SK-N-SH (cell line): ENCODE measurements around the gene RAPGEF3. TPM values are rescaled to one million over a fixed set of nuclear protein-coding genes. Genes with fewer than 3 reads are reported as not detected.

Source experiments
- CTCF ChIA-PET: fragments of 300-600, 350-600 bp; formaldehyde crosslinking; extraction: SDS; loops from one replicate; lab custom pipeline; 2021; lab: Yijun Ruan, JAX
- POLR2A ChIA-PET: fragments of 350-600 bp; sonication (Branson Sonifier 250); formaldehyde crosslinking; extraction: SDS; loops from one replicate; lab custom pipeline; 2020; ENCODE audit warnings: antibody characterized with exemption, inconsistent platforms; lab: Yijun Ruan, JAX
- DNase-seq: peaks from one replicate; pipeline ENCODE4 v3.0.0; 2012
- H2AFZ ChIP-seq: fragments of 200-600 bp; sonication (generic); 2 replicates; pipeline ENCODE4 v1.8.1; 2016; ENCODE audit warnings: antibody characterized with exemption, mild to moderate bottlenecking, low read depth
- H3F3A ChIP-seq: fragments of 200-600 bp; sonication (generic); replicated peaks from 2 replicates; pipeline ENCODE3; 2016; ENCODE audit warnings: antibody characterized with exemption, mild to moderate bottlenecking; ENCODE audit not compliant: insufficient read depth
- H3K27ac ChIP-seq, 2 experiments: fragments of 200-500 bp in 1 of 2; fragments of 200-600 bp in 1 of 2; sonication (Bioruptor generic) in 1 of 2; sonication (generic), shearing (Covaris generic) in 1 of 2; 2 replicates each; pipeline versions ENCODE4 v1.5.1 to v1.6.1; 2014 to 2016; ENCODE audit warnings: low read depth in 2 of 2, inconsistent platforms in 1 of 2, low read length in 1 of 2, mild to moderate bottlenecking in 1 of 2, mixed read lengths in 1 of 2
- H3K27me3 ChIP-seq: fragments of 200-600 bp; sonication (generic), shearing (Covaris generic); 2 replicates; pipeline ENCODE4 v1.6.1; 2016; ENCODE audit warnings: mixed run types; ENCODE audit not compliant: insufficient read depth
- H3K36me3 ChIP-seq, 2 experiments: fragments of 200-500 bp in 1 of 2; fragments of 200-600 bp in 1 of 2; sonication (Bioruptor generic) in 1 of 2; sonication (generic) in 1 of 2; replicated peaks in 1 of 2; 2 replicates each; pipeline versions ENCODE3 to v1.5.1; 2014 to 2016; ENCODE audit warnings: low read length in 1 of 2, mild to moderate bottlenecking in 1 of 2; ENCODE audit not compliant: insufficient read depth in 2 of 2, control insufficient read depth in 1 of 2
- H3K4me1 ChIP-seq, 2 experiments: fragments of 200-500 bp in 1 of 2; fragments of 200-600 bp in 1 of 2; sonication (Bioruptor generic) in 1 of 2; sonication (generic), shearing (Covaris generic) in 1 of 2; 2 replicates each; pipeline versions ENCODE4 v1.5.1 to v1.6.1; 2014 to 2016; ENCODE audit warnings: low read depth in 1 of 2, low read length in 1 of 2, mixed run types in 1 of 2; ENCODE audit not compliant: insufficient read depth in 2 of 2, control insufficient read depth in 1 of 2
- H3K4me2 ChIP-seq: fragments of 200-600 bp; sonication (generic), shearing (Covaris generic); 2 replicates; pipeline ENCODE4 v1.6.1; 2017; ENCODE audit warnings: mixed run types
- H3K4me3 ChIP-seq, 2 experiments: fragments of 200-500 bp in 1 of 2; fragments of 200-600 bp in 1 of 2; sonication (Bioruptor generic) in 1 of 2; sonication (generic), shearing (Covaris generic) in 1 of 2; 2 replicates each; pipeline versions ENCODE4 v1.5.1 to v1.8.1; 2014 to 2016; ENCODE audit warnings: low read depth in 2 of 2, inconsistent platforms in 1 of 2, low read length in 1 of 2, mild to moderate bottlenecking in 1 of 2, mixed read lengths in 1 of 2, moderate library complexity in 1 of 2
- H3K79me2 ChIP-seq: fragments of 200-600 bp; sonication (generic); 2 replicates; pipeline ENCODE4 v1.8.1; 2017; ENCODE audit warnings: mild to moderate bottlenecking; ENCODE audit not compliant: insufficient read depth
- H3K9ac ChIP-seq: fragments of 200-600 bp; sonication (generic); 2 replicates; pipeline ENCODE4 v1.6.1; 2017; ENCODE audit warnings: mixed run types
- H3K9me2 ChIP-seq: fragments of 200-600 bp; sonication (generic); 2 replicates; pipeline ENCODE4 v1.6.1; 2017; ENCODE audit warnings: mixed run types
- H3K9me3 ChIP-seq: fragments of 200-600 bp; sonication (generic); 2 replicates; pipeline ENCODE4 v1.6.1; 2017; ENCODE audit warnings: mixed run types, mild to moderate bottlenecking, moderate library complexity
- H4K20me1 ChIP-seq: fragments of 200-600 bp; sonication (generic); 2 replicates; pipeline ENCODE4 v1.6.1; 2017; ENCODE audit warnings: mild to moderate bottlenecking, mixed run types; ENCODE audit not compliant: insufficient read depth
- EP300 ChIP-seq, 2 experiments: IDR thresholded peaks; 2 replicates each; pipeline versions ENCODE4 v1.4.0 to v1.6.1; 2012; ENCODE audit warnings: borderline replicate concordance in 1 of 2, low read depth in 1 of 2, low read length in 1 of 2
- FOXJ3 ChIP-seq: sonication (generic); formaldehyde crosslinking; IDR thresholded peaks from 2 replicates; pipeline ENCODE4 v1.5.1; 2020; ENCODE audit warnings: mild to moderate bottlenecking, missing genetic modification reagents
- MEF2A ChIP-seq: IDR thresholded peaks from 2 replicates; pipeline ENCODE4 v1.4.0; 2012; ENCODE audit warnings: low read depth, borderline replicate concordance
- MXI1 ChIP-seq: IDR thresholded peaks from 2 replicates; pipeline ENCODE4 v1.6.1; 2012; ENCODE audit warnings: mild to moderate bottlenecking, low read depth, low read length, improper control_type of control experiment
- NFIC ChIP-seq: IDR thresholded peaks from 2 replicates; pipeline ENCODE4 v1.4.0; 2012; ENCODE audit warnings: borderline replicate concordance
- POLR2AphosphoS5 ChIP-seq: IDR thresholded peaks from 2 replicates; pipeline ENCODE4 v1.6.1; 2012; ENCODE audit warnings: low read depth, low read length
- RCOR1 ChIP-seq: fragments of 150-350 bp; IDR thresholded peaks from 2 replicates; pipeline ENCODE4 v1.6.1; 2017; ENCODE audit warnings: antibody characterized with exemption, low read length
- RFX5 ChIP-seq: IDR thresholded peaks from 2 replicates; pipeline ENCODE4 v1.6.1; 2012; ENCODE audit warnings: mild to moderate bottlenecking, improper control_type of control experiment, low read length
- SIN3A ChIP-seq: IDR thresholded peaks from 2 replicates; pipeline ENCODE4 v1.6.1; 2012; ENCODE audit warnings: low read depth, mild to moderate bottlenecking, low read length, moderate library complexity, borderline replicate concordance
- TCF12 ChIP-seq: IDR thresholded peaks from 2 replicates; pipeline ENCODE4 v1.4.0; 2012
- TEAD4 ChIP-seq: IDR thresholded peaks from 2 replicates; pipeline ENCODE4 v1.4.0; 2012; ENCODE audit warnings: mild to moderate bottlenecking, borderline replicate concordance; ENCODE audit not compliant: insufficient read depth
- YY1 ChIP-seq: IDR thresholded peaks from 2 replicates; pipeline ENCODE4 v1.4.0; 2012; ENCODE audit warnings: low read depth, mild to moderate bottlenecking
- WGBS: methylation state at CpG from one replicate; pipeline ENCODE4 v1.1.6; 2017; ENCODE audit warnings: low lambda C conversion rate; 5-methylcytosine and 5-hydroxymethylcytosine counted together
- polyA plus RNA-seq, 3 experiments: library from polyadenylated mRNA; depleted of rRNA; stranded (reverse); fragments of >200 nt; gene quantifications; 2 replicates each; pipeline ENCODE4 v1.2.3, GENCODE V29; 2012
- TF ChIP-seq, protein P1 (sequence below): IDR thresholded peaks from 2 replicates; pipeline ENCODE4 v1.6.1; 2012; ENCODE audit warnings: mild to moderate bottlenecking, low read depth, low read length, moderate library complexity
- TF ChIP-seq, protein P2 (sequence below): IDR thresholded peaks from 2 replicates; pipeline ENCODE4 v1.4.0; 2012; ENCODE audit warnings: low read depth
- TF ChIP-seq, protein P3 (sequence below): fragments of 150-350 bp; IDR thresholded peaks from 2 replicates; pipeline ENCODE4 v1.6.1; 2017; ENCODE audit warnings: antibody characterized with exemption, low read length, low read depth, borderline replicate concordance

Gene RAPGEF3
- polyA plus RNA-seq, 1 of the 3 experiments (the other 2 are of a cell fraction) = 0.90 TPM

DNA sequence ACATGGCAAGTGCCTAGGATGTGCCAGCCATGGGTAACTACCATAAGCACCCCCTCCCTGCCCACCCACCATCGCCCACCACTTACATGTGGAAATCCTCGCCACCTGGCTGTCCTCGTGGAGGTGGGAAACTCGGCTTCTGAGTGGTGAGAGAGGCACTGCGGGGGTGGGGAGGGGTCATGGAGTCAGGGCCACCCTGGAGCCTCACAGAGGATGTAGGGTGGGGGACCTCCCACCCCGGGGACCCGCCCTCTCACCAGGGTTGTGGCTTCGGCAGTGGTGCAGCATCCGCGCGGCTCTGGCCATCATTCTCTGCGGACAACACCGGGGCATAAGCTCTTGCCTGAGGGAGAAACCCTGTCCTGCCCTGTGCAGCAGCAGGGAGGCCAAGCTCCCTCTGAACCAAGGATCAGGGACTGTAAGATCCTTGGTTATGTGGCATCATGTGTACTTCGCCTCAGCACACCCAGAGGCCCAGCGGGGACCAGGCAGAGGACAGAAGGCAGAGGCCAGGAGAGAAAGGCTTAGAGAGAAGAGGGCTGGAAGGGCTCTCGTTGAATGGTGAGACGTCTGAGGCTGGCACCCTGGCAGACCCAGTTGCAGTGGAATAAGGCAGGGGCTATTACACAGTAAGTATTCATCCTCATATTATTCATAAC lies 20.6 kb downstream of the RAPGEF3 start:
- H3K79me2 ChIP-seq = no peaks in the 10 kb centered on the region
- H3K9me3 ChIP-seq = no peaks in the 10 kb centered on the region
- POLR2A ChIA-PET = interaction anchor here (1.5 to 2.1 kb wide), 4 partner anchors 21 to 40 kb away, joined by 5 to 7 read pairs (median 6); partner anchors contain the start of gene RAPGEF3
- peak; percentile 40 for DNase-seq
- WGBS = 85% methylated on average over 15 of the region's 17 CpGs
- H4K20me1 ChIP-seq = no peaks in the 10 kb centered on the region
- peaks cover 20 to 61% of the 10 kb centered on the region in 2 experiments; a peak in 3 of 4 replicates for H3K4me1 ChIP-seq
- no peaks in the 10 kb centered on the region for H3K9me2 ChIP-seq
- H3F3A ChIP-seq = no peaks in the 10 kb centered on the region
- TF ChIP-seq, protein P1, sequence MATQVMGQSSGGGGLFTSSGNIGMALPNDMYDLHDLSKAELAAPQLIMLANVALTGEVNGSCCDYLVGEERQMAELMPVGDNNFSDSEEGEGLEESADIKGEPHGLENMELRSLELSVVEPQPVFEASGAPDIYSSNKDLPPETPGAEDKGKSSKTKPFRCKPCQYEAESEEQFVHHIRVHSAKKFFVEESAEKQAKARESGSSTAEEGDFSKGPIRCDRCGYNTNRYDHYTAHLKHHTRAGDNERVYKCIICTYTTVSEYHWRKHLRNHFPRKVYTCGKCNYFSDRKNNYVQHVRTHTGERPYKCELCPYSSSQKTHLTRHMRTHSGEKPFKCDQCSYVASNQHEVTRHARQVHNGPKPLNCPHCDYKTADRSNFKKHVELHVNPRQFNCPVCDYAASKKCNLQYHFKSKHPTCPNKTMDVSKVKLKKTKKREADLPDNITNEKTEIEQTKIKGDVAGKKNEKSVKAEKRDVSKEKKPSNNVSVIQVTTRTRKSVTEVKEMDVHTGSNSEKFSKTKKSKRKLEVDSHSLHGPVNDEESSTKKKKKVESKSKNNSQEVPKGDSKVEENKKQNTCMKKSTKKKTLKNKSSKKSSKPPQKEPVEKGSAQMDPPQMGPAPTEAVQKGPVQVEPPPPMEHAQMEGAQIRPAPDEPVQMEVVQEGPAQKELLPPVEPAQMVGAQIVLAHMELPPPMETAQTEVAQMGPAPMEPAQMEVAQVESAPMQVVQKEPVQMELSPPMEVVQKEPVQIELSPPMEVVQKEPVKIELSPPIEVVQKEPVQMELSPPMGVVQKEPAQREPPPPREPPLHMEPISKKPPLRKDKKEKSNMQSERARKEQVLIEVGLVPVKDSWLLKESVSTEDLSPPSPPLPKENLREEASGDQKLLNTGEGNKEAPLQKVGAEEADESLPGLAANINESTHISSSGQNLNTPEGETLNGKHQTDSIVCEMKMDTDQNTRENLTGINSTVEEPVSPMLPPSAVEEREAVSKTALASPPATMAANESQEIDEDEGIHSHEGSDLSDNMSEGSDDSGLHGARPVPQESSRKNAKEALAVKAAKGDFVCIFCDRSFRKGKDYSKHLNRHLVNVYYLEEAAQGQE = no peak
- no peak for TF ChIP-seq MXI1
- TF ChIP-seq, protein P2, sequence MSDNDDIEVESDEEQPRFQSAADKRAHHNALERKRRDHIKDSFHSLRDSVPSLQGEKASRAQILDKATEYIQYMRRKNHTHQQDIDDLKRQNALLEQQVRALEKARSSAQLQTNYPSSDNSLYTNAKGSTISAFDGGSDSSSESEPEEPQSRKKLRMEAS = no peak
- no peak for TF ChIP-seq YY1
- TF ChIP-seq POLR2AphosphoS5 = no peak
- TF ChIP-seq NFIC = no peak
- TF ChIP-seq SIN3A = no peak
- TF ChIP-seq FOXJ3 = no peak
- TF ChIP-seq, all 33 proteins: peak for 0
- no peaks in the 10 kb centered on the region for H3K27me3 ChIP-seq
- H3K27ac ChIP-seq = peak overlapping the region in 1 of 2 experiments; percentile 94; a peak in 2 of 4 replicates
- CTCF ChIA-PET = interaction anchor here (3.2 to 43.0 kb wide), 4 partner anchors 19 to 101 kb away, joined by 20 to 1294 read pairs (median 240); partner anchors contain the start of genes RAPGEF3 and SLC48A1
- no peaks in the 10 kb centered on the region for H3K36me3 ChIP-seq
- no peak overlapping the region for H3K4me3 ChIP-seq
- H3K4me2 ChIP-seq = no peak overlapping the region
- H2AFZ ChIP-seq = no peak overlapping the region
- no peak overlapping the region for H3K9ac ChIP-seq

DNA sequence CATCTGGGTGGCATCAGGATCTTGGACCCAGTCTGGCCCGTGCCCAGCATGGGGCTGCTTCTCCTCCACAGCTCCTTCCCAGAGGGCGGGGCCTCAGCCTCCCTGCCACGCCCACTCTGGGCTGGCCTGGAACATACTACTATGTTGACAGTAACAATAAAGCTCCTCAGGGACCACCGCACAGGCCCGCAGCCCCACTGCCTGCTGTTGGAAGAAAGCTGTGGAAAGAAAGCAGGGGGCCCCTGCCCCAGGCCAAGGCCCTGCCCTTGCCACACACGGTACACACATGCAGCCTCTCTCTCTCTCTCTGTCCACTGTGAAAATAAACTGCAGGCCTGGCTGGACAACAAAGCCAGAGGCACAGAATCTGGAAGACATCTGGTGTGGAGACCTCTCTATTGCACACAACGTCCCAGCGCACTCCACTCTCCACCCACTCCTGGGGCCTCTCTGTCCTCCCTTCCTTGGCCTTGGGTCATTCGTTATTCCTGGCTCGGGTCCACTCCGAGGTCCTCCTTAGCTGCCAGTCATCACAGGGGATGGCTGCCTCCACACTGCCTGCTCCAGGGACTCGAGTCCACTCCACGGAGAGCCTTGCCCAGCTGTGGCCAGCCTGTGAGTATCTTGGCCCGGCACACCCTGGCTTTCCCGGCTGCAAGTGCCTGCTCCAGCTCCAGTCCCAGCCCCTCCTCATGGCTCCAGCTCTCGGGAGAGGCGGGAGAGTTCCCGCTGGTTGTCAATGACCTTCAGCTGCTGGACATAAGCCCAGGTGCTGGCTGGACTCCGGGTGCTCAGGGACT lies 21.6 kb downstream of the RAPGEF3 start:
- no peaks in the 10 kb centered on the region for H4K20me1 ChIP-seq
- H3K79me2 ChIP-seq = no peaks in the 10 kb centered on the region
- peak overlapping the region; percentile 57; the same call in 1 of the 2 replicates for H3K4me2 ChIP-seq
- peak overlapping the region; percentile 53 for H2AFZ ChIP-seq
- H3K27ac ChIP-seq = peak overlapping the region; percentile 18 to 94; a peak in 3 of 4 replicates
- ChIA-PET POLR2A (interaction anchor here (1.0 to 2.1 kb wide), 11 partner anchors 9 to 92 kb away, joined by 3 to 10 read pairs (median 5); partner anchors contain the start of gene RAPGEF3), CTCF (interaction anchor here (0.7 to 43.0 kb wide), 11 partner anchors 9 to 453 kb away, joined by 3 to 1294 read pairs (median 4); partner anchors contain the start of genes ENDOU, RAPGEF3, RPAP3 and SLC48A1)
- no peaks in the 10 kb centered on the region for H3K27me3 ChIP-seq
- H3K9me3 ChIP-seq = no peaks in the 10 kb centered on the region
- H3K9me2 ChIP-seq = no peaks in the 10 kb centered on the region
- peak; percentile 84 for DNase-seq
- no peaks in the 10 kb centered on the region for H3K36me3 ChIP-seq
- H3K4me3 ChIP-seq = no peak overlapping the region; a peak in 1 of 4 replicates
- peaks cover 20 to 60% of the 10 kb centered on the region in 2 experiments; a peak in 3 of 4 replicates for H3K4me1 ChIP-seq
- 51% methylated on average over 14 of the region's 19 CpGs for WGBS
- no peak overlapping the region for H3K9ac ChIP-seq
- no peaks in the 10 kb centered on the region for H3F3A ChIP-seq
- TF ChIP-seq TCF12 = peak; percentile 22; the same call in 1 of the 2 replicates
- TF ChIP-seq POLR2AphosphoS5 = peak; percentile 37; the same call in 1 of the 2 replicates
- TF ChIP-seq, protein P2 = no peak
- no peak for TF ChIP-seq TEAD4
- no peak for TF ChIP-seq MXI1
- TF ChIP-seq RFX5 = no peak
- TF ChIP-seq, protein P3, sequence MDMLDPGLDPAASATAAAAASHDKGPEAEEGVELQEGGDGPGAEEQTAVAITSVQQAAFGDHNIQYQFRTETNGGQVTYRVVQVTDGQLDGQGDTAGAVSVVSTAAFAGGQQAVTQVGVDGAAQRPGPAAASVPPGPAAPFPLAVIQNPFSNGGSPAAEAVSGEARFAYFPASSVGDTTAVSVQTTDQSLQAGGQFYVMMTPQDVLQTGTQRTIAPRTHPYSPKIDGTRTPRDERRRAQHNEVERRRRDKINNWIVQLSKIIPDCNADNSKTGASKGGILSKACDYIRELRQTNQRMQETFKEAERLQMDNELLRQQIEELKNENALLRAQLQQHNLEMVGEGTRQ = no peak
- no peak; a peak in 1 of 4 replicates for TF ChIP-seq EP300 (IDR thresholded peaks at IDR 0.05; ENCODE audit: borderline replicate concordance in 1 of 2, low read depth in 1 of 2, low read length in 1 of 2)
- no peak for TF ChIP-seq MEF2A
- peak; percentile 67; the same call in 1 of the 2 replicates for TF ChIP-seq RCOR1
